Measurements from ENCODE around the gene DRG1. TPM values are rescaled to one million over a fixed set of nuclear protein-coding genes. Genes with fewer than 3 reads are reported as not detected.
"Not testable (repeated sequence)": the region's sequence is repeated elsewhere in the genome, so short reads cannot be mapped to it uniquely, and the experiment has no call there.

DRG1 gene
- total RNA-seq, 1 donor from 2014 or later, result 42.0 TPM

DNA sequence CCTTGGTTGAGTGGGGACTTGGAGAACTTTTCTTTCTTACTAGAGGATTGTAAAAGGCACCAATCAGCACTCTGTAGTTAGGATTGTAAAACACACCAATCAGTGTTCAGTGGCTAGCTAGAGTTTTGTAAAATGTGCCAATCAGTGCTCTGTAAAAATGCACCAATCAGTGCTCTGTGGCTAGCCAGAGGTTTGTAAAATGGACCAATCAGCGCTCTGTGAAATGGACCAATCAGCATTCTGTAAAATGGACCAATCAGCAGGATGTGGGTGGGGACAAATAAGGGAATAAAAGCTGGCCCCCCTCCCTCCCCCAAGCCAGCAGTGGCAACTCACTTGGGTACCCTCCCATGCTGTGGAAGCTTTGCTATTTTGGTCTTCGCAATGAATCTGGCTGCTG lies 5.5 kb upstream of the DRG1 start:
- no peaks in the 10 kb centered on the region for H3K36me3 ChIP-seq
- H3K27ac ChIP-seq, result no peak overlapping the region
- no peaks in the 10 kb centered on the region for H3K4me1 ChIP-seq
- TF ChIP-seq POLR2AphosphoS5 (IDR thresholded peaks at IDR 0.05; ENCODE audit: insufficient read depth in 1 of 2, low read depth in 1 of 2) (no peak), POLR2A (IDR thresholded peaks at IDR 0.05) (no peak), CTCF (IDR thresholded peaks at IDR 0.05) (no peak)
- no peaks in the 10 kb centered on the region for H3K9me3 ChIP-seq
- intact Hi-C loops (cut with DNase I), result no loop called here
- DNase-seq (ENCODE audit: extremely low spot score in 2 of 2), result no peak
- H3K4me3 ChIP-seq, result no peak overlapping the region
- no peaks in the 10 kb centered on the region for H3K27me3 ChIP-seq

GRCh38 chr22:31394326-31394725 lies 5.1 kb upstream of the DRG1 start:
- Histone ChIP-seq H3K9me3 (no peaks in the 10 kb centered on the region), H3K4me1 (no peaks in the 10 kb centered on the region), H3K27ac (no peak overlapping the region), H3K36me3 (no peaks in the 10 kb centered on the region), H3K4me3 (no peak overlapping the region), H3K27me3 (no peaks in the 10 kb centered on the region)
- intact Hi-C loops (cut with DNase I), result no loop called here
- no peak for TF ChIP-seq CTCF (IDR thresholded peaks at IDR 0.05)
- no peak for TF ChIP-seq POLR2AphosphoS5 (IDR thresholded peaks at IDR 0.05; ENCODE audit: insufficient read depth in 1 of 2, low read depth in 1 of 2)
- TF ChIP-seq POLR2A (IDR thresholded peaks at IDR 0.05), result no peak
- no peak for DNase-seq (ENCODE audit: extremely low spot score in 2 of 2)

DNA sequence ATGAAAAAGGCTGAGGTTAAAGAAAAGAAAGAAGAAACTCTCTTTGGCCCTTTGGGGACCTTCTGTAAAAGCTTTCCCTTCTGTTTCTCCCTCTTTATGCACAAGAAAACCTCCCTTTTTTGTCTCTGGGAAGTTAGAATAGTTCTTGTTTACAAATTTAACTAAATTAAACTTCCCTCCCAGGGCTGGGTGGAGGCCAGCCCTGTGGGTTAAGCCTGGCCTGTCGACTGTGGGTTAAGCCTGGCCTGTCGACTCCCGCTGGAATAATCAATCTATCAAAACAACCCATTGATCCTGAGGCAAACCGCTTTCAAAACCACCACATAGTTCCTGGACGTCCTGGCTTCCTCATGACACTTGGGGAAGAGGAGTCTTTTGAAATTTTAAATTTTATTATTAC lies 1.2 kb upstream of the DRG1 start:
- Histone ChIP-seq H3K4me1 (peaks cover 15% of the 10 kb centered on the region), H3K27ac (no peak overlapping the region), H3K36me3 (peaks cover 0 to 9% of the 10 kb centered on the region in 2 donors), H3K9me3 (no peaks in the 10 kb centered on the region), H3K27me3 (no peaks in the 10 kb centered on the region), H3K4me3 (no peak overlapping the region)
- TF ChIP-seq CTCF (IDR thresholded peaks at IDR 0.05), result no peak
- TF ChIP-seq POLR2AphosphoS5 (IDR thresholded peaks at IDR 0.05; ENCODE audit: insufficient read depth in 1 of 2, low read depth in 1 of 2), result no peak
- TF ChIP-seq POLR2A (IDR thresholded peaks at IDR 0.05), result no peak
- DNase-seq (ENCODE audit: extremely low spot score in 2 of 2), result no peak
- intact Hi-C loops (cut with DNase I), result no loop called here

- H3K4me1 ChIP-seq, result peaks cover 15% of the 10 kb centered on the region
- H3K36me3 ChIP-seq, result peaks cover 3 to 14% of the 10 kb centered on the region in 2 donors
- peak overlapping the region; percentile 86 to 94 for H3K4me3 ChIP-seq
- no peaks in the 10 kb centered on the region for H3K27me3 ChIP-seq
- intact Hi-C loops (cut with DNase I), result no loop called here
- peak overlapping the region; percentile 81 for H3K27ac ChIP-seq
- TF ChIP-seq CTCF (IDR thresholded peaks at IDR 0.05), result no peak
- no peak for TF ChIP-seq POLR2A (IDR thresholded peaks at IDR 0.05)
- no peak for TF ChIP-seq POLR2AphosphoS5 (IDR thresholded peaks at IDR 0.05; ENCODE audit: insufficient read depth in 1 of 2, low read depth in 1 of 2)
- no peak for DNase-seq (ENCODE audit: extremely low spot score in 2 of 2)
- H3K9me3 ChIP-seq, result no peaks in the 10 kb centered on the region
Measured at GRCh38 chr22:31400023-31400397, 606 bp downstream of the DRG1 start.

GRCh38 chr22:31402350-31402749 lies 2.9 kb downstream of the DRG1 start:
- H3K36me3 ChIP-seq, result peaks cover 3 to 37% of the 10 kb centered on the region in 2 donors
- intact Hi-C loops (cut with DNase I); H3K27me3 ChIP-seq; H3K4me3 ChIP-seq; H3K9me3 ChIP-seq; DNase-seq (ENCODE audit: extremely low spot score in 2 of 2); H3K27ac ChIP-seq: not testable (repeated sequence)
- H3K4me1 ChIP-seq, result peaks cover 15% of the 10 kb centered on the region
